Stomach (tissue), 9 donors: ENCODE measurements around the gene GALNS. TPM values are rescaled to one million over a fixed set of nuclear protein-coding genes. Genes with fewer than 3 reads are reported as not detected.

ENCODE experiments used
- DNase-seq, 2 donors: peaks; one replicate each; pipeline versions ENCODE4 v3.0.0 to v3.0.0-alpha.2; 2013 to 2019
- H3K27ac ChIP-seq, 5 donors: fragments of 200-600 bp in 4 of 5; sonication (generic) in 4 of 5; one replicate each; pipeline ENCODE4 v1.5.1; 2013 to 2019; ENCODE audit warnings: mild to moderate bottlenecking in 1 of 5, moderate library complexity in 1 of 5
- H3K27me3 ChIP-seq, 3 donors: fragments of 200-600 bp; sonication (generic); one replicate each; pipeline ENCODE4 v1.5.1; 2017 to 2019; ENCODE audit warnings: mixed run types in 1 of 3
- H3K36me3 ChIP-seq, 4 donors: fragments of 200-600 bp; sonication (generic); 1 replicate in 3 of 4; 2 replicates in 1 of 4; pipeline ENCODE4 v1.5.1; 2016 to 2019
- H3K4me1 ChIP-seq, 4 donors: fragments of 200-600 bp; sonication (generic); one replicate each; pipeline ENCODE4 v1.5.1; 2016 to 2019
- H3K4me3 ChIP-seq, 4 donors: fragments of 200-600 bp; sonication (generic) in 3 of 4; one replicate each; pipeline ENCODE4 v1.5.1; 2016 to 2019; ENCODE audit warnings: mild to moderate bottlenecking in 1 of 4
- H3K9me3 ChIP-seq, 4 donors: fragments of 200-600 bp; sonication (generic); one replicate each; pipeline ENCODE4 v1.5.1; 2016 to 2019
- EP300 ChIP-seq: sonication (generic); formaldehyde crosslinking; IDR thresholded peaks from one replicate; pipeline ENCODE4 v1.6.1; 2017; ENCODE audit warnings: antibody characterized with exemption
- POLR2A ChIP-seq, 4 donors: fragments of 450-650 bp; IDR thresholded peaks; one replicate each; pipeline ENCODE4 v1.6.1; 2016; ENCODE audit warnings: antibody characterized with exemption in 4 of 4, control low read depth in 2 of 4, mild to moderate bottlenecking in 1 of 4, moderate library complexity in 1 of 4
- POLR2AphosphoS5 ChIP-seq, 3 donors: sonication (generic); formaldehyde crosslinking; IDR thresholded peaks; one replicate each; pipeline ENCODE4 v1.6.1; 2016; ENCODE audit warnings: antibody characterized with exemption in 3 of 3
- WGBS, 5 donors: extraction: QIAGEN DNeasy Blood & Tissue Kit in 3 of 5; methylation state at CpG; one replicate each; pipeline versions ENCODE4 v1.1.5 to v1.1.7; 2013 to 2018; 5-methylcytosine and 5-hydroxymethylcytosine counted together
- intact Hi-C: fragments of 100-400 bp; cut with DNase I; formaldehyde crosslinking; loops from one replicate; pipeline ENCODE4 v1.15.1; 2023; ENCODE audit warnings: low total_unique reads
- polyA plus RNA-seq, 3 donors: library from polyadenylated mRNA; stranded (reverse); fragments of 200-250 nt; gene quantifications; one replicate each; pipeline ENCODE4 v1.2.3, GENCODE V29; 2013
- total RNA-seq, 5 donors: library from RNA; depleted of rRNA; stranded (reverse); fragments of >200 nt; gene quantifications; one replicate each; pipeline versions ENCODE4 v1.1.0 to v1.2.3, GENCODE V29; 2014 to 2016
- TF ChIP-seq, protein P1 (sequence below), 7 experiments: fragments of 450-650 bp in 4 of 7; fragments of 200-600 bp in 3 of 7; sonication (generic) in 3 of 7; IDR thresholded peaks; one replicate each; pipeline ENCODE4 v1.5.1; 2016 to 2019; ENCODE audit warnings: antibody characterized with exemption in 7 of 7, control low read depth in 2 of 7, mild to moderate bottlenecking in 1 of 7
- donor health status: healthy with polysubstance abuse.
- donor health status: Bipolar disorder and iron deficiency.
- donor health status: healthy.

Gene GALNS
- total and polyA plus RNA-seq, 8 donors: 8.6 to 110 (median 28.2) TPM

DNA sequence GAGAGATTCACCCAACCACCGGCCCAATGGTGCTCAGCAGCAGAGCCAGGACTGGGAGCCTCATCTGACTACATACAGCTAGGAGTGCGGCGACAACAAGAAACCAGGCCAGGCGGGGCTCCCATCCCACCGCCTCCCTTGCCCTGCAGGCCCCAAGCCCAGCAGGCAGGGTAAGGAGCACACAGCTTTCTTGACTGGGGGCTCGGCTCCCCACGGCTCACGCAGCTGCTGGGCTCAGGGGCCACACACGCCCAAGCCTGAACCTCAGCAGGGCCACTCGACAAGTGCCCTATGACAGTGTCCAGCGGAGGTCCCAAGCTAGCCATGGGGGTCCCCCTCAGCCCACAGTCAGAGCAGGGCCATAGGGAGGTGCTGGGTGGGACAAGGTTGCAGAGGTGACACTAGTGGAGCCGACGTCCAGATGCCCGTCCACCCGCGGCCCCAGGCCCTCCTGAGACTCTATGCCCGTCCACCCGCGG is 85.4 kb downstream of the GALNS start:
- peaks cover 0 to 2% (median under 1%) of the 10 kb centered on the region in 4 donors for H3K36me3 ChIP-seq
- TF ChIP-seq POLR2A (IDR thresholded peaks at IDR 0.05) (no peak), POLR2AphosphoS5 (IDR thresholded peaks at IDR 0.05) (no peak), EP300 (no peak)
- TF ChIP-seq, protein P1, sequence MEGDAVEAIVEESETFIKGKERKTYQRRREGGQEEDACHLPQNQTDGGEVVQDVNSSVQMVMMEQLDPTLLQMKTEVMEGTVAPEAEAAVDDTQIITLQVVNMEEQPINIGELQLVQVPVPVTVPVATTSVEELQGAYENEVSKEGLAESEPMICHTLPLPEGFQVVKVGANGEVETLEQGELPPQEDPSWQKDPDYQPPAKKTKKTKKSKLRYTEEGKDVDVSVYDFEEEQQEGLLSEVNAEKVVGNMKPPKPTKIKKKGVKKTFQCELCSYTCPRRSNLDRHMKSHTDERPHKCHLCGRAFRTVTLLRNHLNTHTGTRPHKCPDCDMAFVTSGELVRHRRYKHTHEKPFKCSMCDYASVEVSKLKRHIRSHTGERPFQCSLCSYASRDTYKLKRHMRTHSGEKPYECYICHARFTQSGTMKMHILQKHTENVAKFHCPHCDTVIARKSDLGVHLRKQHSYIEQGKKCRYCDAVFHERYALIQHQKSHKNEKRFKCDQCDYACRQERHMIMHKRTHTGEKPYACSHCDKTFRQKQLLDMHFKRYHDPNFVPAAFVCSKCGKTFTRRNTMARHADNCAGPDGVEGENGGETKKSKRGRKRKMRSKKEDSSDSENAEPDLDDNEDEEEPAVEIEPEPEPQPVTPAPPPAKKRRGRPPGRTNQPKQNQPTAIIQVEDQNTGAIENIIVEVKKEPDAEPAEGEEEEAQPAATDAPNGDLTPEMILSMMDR (IDR thresholded peaks at IDR 0.05): no peak
- no peaks in the 10 kb centered on the region for H3K27me3 ChIP-seq
- whole genome bisulfite sequencing, 5 donors: 57 to 84% (median 79%) methylated on average over 2 to 19 of the region's 19 CpGs
- H3K4me1 ChIP-seq: peaks cover 71 to 98% (median 84%) of the 10 kb centered on the region in 4 donors
- H3K4me3 ChIP-seq: peak overlapping the region in 3 of 4 donors; percentile 17 to 22 (median 21)
- H3K27ac ChIP-seq: peak overlapping the region in 4 of 5 donors; percentile 66 to 96 (median 76)
- intact Hi-C loops: no loop called here
- DNase-seq: no peak
- H3K9me3 ChIP-seq: no peaks in the 10 kb centered on the region

DNA sequence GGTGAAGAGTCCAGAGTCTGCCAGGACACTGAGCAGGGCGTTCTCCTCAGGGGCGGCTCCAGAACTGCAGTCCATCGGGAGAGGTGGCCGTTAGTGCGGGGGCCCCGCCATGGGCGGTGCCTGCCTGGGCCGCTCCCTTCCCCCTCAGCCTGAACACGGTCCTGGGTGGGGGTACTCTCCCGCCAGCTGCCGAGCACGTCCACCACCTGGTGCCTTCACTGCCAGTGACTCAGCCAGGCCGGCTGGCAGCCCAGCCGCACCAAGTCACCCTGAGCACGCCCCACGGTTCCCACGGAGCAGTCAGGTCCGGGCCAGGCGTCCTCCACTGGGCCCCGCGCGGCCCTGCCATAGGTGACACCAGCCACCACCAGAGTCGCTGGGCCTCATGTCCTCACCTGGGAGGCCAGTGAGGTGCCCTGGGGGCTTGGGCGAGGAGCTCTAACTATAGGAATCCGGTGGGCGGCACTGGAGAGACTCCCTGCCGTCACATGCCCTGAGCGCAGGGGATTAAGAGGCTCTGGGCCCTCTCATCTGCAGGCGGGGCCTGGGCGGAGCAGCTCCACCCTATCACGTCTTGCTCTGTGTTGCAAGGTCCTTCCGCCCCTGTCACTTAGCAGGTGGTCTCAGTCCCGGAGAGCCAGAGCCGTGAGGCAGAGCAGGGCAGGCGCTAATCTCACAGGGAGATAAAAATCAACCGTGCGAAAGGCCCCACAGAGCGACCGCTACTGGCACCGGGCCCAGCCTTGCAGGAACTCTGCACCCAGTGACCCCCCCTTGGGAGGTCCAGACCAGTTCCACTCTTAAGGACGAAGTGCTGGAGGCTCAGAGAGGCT is 86.1 kb downstream of the GALNS start:
- peak overlapping the region in 4 of 5 donors; percentile 66 to 96 (median 76) for H3K27ac ChIP-seq
- WGBS, 5 donors: 15 to 29% (median 24%) methylated on average over 23 to 41 of the region's 41 CpGs
- TF ChIP-seq POLR2AphosphoS5 (IDR thresholded peaks at IDR 0.05): peak in 2 of 3 donors; percentile 46 to 70
- TF ChIP-seq, protein P1 (IDR thresholded peaks at IDR 0.05): no peak
- DNase-seq: peak; percentile 40 to 90
- H3K9me3 ChIP-seq: no peaks in the 10 kb centered on the region
- H3K36me3 ChIP-seq: peaks cover 0 to 5% (median 0%) of the 10 kb centered on the region in 4 donors
- intact Hi-C loops: no loop called here
- peaks cover 76 to 98% (median 87%) of the 10 kb centered on the region in 4 donors for H3K4me1 ChIP-seq
- H3K4me3 ChIP-seq: peak overlapping the region; percentile 17 to 30 (median 22)
- no peaks in the 10 kb centered on the region for H3K27me3 ChIP-seq

DNA sequence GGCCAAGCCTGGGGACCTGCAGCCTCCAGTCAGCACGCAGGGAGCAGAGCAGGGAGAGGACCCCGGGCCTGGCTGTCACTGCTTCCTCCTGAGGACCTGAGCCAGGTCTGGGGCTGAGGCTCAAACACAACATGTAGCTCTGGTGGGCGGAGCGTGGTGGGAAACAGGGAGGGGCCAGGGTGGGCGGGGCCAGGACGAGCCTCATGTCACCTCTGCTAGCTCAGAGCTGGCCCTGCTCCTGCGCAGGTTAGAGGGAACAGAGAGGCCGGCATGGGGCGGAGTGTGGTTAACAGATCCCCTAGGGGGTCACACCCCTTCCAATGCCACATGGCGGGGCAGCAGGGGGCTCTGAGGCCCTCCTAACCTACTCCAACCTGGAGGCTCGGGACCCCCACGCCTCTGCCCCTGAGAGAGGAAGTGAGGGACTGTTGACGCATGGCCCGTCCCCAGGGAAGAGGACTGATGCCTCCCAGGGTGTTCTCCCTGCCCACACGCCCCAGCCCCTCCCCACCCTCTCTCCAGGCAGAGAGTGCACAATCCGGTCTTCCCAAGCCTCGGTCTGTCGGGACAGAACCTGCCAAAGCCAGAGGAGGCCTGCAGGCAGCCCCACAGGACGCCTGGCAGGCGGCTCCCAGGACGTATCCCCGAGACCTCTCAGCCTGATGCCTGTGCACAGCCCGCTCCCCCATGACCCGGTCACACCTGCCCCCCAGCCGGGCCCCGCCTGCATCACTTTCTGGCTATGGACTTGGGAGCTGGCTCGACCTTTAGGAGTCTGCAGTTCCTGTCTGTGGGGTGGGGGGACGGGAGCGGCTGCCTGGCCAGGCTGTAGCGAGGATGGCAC is 86.9 kb downstream of the GALNS start:
- TF ChIP-seq, protein P1 (IDR thresholded peaks at IDR 0.05): no peak
- TF ChIP-seq POLR2AphosphoS5 (IDR thresholded peaks at IDR 0.05): no peak
- Histone ChIP-seq H3K27ac (peak overlapping the region in 4 of 5 donors; percentile 66 to 96 (median 76)), H3K27me3 (no peaks in the 10 kb centered on the region), H3K4me3 (peak overlapping the region; percentile 17 to 30 (median 22)), H3K4me1 (peaks cover 80 to 100% (median 91%) of the 10 kb centered on the region in 4 donors), H3K9me3 (no peaks in the 10 kb centered on the region), H3K36me3 (peaks cover 0 to 5% (median 0%) of the 10 kb centered on the region in 4 donors)
- intact Hi-C loops: no loop called here
- 34 to 56% (median 46%) methylated on average over 17 to 30 of the region's 30 CpGs for WGBS, 5 donors
- DNase-seq: peak in 1 of 2 donors; percentile 88
